Stimulated activated CD4-positive, alpha-beta T cell treated with anti-CD3 and anti-CD28 coated beads, Interleukin-1b, Interleukin-23, amount 100 ng/mL, for 1 hour (primary cell): ENCODE measurements around the gene ATRN.

Source experiments
- DNase-seq, 2 donors: peaks; one replicate each; pipeline ENCODE4 v3.0.0-alpha.2; 2020; ENCODE audit warnings: low read depth in 2 of 2

The ATRN gene

DNA sequence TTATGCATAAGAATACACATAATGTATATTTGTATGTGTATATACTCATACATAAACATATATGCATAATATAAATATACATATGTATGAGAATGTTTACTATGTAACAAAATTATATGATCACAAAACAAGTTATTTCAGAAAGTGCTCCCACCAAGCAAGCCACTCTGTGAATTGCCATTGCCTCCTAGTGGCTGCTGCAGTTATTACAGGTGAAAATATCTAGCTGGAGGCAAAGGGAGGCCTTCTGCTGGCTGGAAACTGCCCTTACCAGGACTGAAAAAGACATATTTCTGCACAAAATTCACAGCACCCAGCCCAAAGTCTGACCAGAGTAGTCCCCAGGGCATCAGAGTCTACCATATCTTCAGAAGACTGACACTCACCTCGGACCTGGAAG is 225.4 kb downstream of the ATRN start:
- no peak for DNase-seq

GRCh38 chr20:3696745-3697587 is 226.1 kb downstream of the ATRN start:
- no peak for DNase-seq

- no peak for DNase-seq
These were observed 226.9 kb downstream of the ATRN start for GRCh38 chr20:3697588-3698305.

GRCh38 chr20:3698591-3699001 is 227.8 kb downstream of the ATRN start:
- DNase-seq = no peak

- no peak for DNase-seq
These were observed 228.2 kb downstream of the ATRN start for GRCh38 chr20:3699037-3699436.
